IPS DF 4.7 (cell line): ENCODE data around the gene NANS.

Source experiments
- DNase-seq: peaks from one replicate; pipeline ENCODE4 v3.0.0-alpha.2; 2013; ENCODE audit warnings: low spot score; ENCODE audit errors: extremely low read depth

NANS gene

GRCh38 chr9:98038958-98039357, 17.6 kb upstream of the NANS start:
- DNase-seq = no peak

DNA sequence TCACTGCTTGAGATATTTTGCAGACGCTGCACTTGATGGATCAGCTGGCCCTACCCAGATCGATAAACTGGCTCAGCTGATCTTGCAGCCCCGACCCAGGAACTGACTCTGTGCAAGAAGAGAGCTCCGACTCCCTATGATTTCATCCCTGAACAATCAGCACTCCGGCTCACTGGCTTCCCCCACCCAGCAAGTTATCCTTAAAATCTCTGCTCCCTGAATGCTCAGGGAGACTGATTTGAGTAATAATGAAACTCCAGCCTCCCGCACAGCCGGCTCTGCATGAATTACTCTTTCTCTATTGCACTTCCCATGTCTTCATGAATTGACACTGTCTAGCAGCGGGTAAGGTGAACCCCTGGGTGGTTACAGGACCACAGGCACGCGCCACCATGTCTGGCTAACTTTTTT, 16.9 kb upstream of the NANS start:
- no peak for DNase-seq

DNA sequence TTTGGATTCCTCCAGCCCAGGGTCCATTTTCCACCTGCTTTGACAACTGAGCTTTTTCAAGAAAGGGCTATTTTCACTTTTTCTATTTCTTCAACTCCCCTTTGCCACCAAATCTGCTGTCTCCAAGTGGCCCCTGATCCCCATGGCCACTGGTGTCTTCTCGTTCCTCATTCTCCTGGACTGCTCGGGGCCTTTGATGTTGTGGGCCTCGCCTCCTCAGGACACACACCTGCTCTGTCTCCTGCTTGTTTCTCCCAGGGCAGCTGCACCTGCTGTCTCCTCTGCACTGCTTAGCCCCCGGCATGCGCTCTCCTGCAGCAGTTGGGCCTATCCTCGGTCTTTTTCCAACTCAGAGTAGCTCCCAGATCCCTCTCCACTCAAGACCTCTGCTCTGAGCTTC, 16.3 kb upstream of the NANS start:
- DNase-seq = no peak

- DNase-seq = no peak
These were observed 12.6 kb upstream of the NANS start for GRCh38 chr9:98043915-98044314.

GRCh38 chr9:98045234-98046179, 11.0 kb upstream of the NANS start:
- no peak for DNase-seq

- DNase-seq = no peak
These were observed 10.4 kb upstream of the NANS start for GRCh38 chr9:98046180-98046543.

GRCh38 chr9:98047002-98047401, 9.5 kb upstream of the NANS start:
- no peak for DNase-seq

GRCh38 chr9:98049288-98050072, 7.1 kb upstream of the NANS start:
- DNase-seq = no peak

GRCh38 chr9:98050351-98050750, 6.2 kb upstream of the NANS start:
- DNase-seq = no peak

- no peak for DNase-seq
These were observed 2.1 kb upstream of the NANS start for GRCh38 chr9:98054376-98054951.

DNA sequence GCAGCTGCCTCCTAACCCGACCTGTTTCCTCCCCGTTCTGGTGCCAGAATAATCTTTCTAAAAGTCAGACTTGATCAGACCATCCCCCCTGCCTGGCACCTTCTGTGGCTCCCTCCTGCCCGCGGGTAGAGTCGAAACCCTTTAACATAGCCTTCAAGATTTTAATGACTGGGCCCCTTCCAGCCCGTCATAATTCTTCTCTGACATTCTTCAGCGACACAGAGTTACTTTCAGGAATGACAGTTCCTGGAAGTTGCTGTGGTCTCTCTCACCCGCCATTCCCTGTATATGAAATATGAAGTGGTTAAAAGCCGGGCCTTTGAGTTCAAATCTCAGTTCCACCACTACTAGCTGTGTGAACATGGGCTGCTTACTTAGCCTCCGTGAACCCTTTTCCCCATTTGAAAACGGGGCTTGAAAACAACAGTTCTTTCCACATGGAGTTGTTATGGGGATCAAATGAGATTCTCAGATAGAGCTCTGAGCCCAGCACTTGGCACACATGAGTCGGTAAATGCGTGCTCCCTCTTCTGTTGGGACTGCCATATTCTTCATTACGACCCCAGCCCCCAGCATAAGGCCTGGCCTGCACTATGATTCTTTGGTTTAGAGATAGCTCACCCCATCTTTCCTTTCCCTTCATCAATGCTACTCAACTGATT, 737 bp downstream of the NANS start:
- DNase-seq = no peak

DNA sequence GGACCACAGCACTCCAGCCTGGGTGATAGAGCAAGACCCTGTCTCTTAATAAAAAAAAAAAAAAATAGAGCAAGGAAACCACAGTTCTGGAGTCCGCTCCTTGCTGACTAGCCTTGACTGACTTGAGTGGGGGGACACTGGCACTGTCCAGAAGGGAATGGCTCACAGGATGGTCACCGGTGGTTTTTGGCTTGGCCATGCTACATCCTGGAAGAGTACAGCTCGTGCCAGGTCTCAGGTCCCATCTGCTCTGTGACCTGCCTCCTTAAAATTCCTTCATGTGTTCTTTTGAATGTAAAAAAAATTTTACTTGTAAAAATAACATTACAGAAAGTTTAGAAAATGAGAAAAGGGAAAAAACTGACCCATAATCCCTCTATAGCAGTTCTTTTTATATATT, 5.6 kb downstream of the NANS start:
- DNase-seq = no peak

DNA sequence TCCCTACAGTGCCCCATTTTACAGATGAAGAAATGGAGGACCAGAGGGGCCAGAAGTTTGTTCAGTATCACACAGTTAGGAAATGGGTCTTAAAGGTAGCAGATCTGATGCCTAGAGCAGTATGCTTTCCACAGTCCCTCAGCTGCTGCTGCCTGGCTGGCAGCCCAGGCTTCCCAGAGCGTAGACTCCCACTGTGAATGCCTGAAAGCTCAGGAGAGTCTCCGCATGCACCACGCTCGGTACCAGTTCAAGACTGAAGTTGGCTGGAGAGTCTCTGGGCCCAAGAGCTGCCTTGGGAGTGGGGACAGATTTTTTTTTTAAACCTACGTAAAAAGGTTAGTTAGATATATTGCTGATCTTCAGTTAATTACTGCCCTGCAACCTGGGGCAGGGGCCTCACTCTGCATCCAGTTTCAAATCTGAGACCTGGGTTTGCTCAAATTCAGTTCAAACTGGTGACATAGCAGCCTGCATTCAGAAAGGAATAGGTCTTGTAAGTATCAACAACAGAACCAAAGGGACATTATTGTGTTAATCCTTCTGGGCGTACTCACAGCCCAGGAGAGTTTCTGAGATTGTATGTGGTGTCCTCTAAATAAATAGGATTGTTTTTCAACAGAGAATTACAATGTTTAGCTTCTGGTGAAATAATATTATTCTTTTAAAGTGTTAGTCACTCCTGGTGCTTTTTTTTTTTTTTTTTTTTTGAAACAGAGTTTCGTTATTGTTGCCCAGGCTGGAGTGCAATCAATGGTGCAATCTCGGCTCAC, 8.3 kb downstream of the NANS start:
- DNase-seq = no peak

DNA sequence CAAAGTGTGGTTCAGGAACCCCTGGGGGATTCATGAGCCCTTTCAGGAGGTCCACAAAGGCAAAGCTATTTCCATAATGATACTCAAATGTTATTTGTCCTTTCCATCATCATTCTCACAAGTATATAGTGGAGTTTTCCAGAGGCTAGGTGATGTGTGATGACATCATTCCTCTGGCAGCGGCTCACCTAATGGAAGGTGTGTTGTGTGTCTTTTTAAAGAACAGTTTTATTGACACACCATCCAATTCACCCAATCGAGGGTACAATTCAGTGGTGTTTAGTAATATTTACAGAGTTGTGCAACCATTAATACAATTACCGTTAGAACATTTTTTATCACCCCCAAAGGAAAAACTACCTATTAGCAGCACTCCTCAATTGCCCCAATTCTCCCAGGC, 9.7 kb downstream of the NANS start:
- no peak for DNase-seq

DNA sequence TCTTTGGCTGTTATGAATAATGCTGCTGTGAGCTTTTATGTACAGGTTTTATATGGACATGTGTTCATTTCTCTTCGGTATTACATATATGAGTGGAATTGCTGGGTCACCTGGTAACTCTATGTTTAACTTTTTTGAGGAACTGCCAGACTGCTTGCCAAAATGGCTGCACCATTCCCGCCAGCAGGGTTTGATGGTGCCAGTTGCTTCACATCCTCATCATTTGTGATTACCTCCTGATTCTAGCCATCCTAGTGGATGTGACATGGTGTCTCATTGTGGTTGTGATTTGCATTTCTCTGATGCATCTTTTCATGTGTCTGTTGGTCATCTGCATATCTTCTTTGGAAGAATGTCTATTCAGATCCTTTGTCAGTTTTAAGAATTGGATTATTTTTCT, 10.7 kb downstream of the NANS start:
- DNase-seq = no peak

DNA sequence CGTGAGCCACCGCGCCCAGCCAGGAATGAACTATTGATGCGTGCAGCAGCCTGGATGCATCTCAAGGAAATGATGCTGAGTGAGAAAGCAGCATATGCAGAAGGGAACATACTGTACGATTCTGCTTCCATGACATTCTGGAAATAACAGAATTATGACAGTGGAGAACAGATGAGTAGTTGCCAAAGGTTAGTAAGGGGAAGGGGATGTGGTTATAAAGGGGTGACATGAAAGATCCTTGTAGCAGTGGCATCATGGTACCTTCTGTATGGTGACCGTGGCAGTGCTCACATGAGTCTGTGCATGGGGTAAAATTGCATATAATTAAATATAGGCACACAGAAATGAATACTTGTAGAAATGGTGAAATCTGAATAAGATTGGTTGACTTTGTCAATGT, 13.0 kb downstream of the NANS start:
- no peak for DNase-seq

GRCh38 chr9:98070704-98071103, 14.2 kb downstream of the NANS start:
- no peak for DNase-seq

DNA sequence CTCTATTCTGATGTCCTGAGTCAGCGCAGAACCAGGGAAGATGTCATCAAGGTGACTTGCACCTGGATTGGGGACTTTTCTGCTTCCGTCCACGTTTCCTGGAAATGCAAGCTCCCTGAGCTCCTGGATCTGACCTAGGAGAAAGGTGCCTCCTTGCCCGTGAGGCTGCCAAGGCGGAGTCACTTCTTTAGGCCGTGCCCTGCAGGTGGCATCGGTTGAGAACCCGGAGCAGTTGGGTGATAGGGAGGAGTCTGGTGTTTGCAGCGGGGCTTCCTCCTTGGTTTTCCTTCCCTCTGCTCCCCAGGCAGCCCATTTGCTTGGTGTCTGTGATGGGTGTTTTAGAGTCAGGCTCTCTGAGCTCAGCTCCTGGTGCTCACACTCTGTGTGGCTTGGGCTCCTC, 15.2 kb downstream of the NANS start:
- DNase-seq = no peak

DNA sequence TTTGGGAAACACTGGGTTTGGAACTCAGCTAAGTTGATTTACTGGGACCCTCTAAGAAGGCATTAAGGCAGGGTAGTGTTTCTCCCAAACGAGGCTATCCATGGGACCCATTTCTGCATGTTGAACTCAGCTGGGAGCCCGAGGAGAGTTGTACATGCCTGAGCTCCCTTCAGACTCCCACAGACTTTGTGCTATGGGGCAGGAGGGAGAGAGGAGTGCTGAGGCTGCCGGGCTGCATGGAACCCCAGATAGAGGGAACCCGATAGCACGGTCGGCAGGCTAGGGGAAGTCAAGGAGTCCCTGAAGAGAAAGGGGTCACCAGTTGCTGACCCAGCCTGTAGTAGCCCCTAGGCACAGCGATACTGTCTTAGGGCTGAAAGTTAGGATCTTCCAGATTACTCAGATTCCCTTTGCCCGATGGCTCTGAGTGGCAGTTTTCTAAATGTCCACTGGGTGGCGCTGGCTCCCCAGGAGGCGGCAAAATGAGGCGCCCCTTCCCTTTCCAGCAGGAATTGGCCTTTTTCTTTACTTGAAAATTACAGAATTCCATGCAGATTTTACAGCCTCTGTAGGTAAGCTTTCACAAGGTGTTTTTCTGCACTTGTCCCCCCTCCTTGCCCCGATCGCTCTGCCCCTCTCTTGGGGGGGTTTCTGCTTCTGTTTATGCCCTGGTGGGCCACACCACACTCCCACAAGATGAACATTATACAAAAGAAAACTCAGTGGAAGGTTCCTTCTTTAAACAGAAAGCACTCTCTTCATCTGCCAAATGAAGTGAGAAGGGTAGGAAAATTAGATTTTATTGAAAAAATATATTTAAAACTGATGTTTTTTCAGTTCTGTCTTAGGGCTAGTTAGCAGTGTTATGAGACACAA, 17.8 kb downstream of the NANS start:
- no peak for DNase-seq

GRCh38 chr9:98075332-98075805, 18.8 kb downstream of the NANS start:
- no peak for DNase-seq
